ENCODE measurements around the gene SULT1A2.
A peak's percentile ranks its signal among the peaks of the same experiment; 100 is the strongest.
"Not testable (repeated sequence)": the region's sequence is repeated elsewhere in the genome, so short reads cannot be mapped to it uniquely, and the experiment has no call there.

Gene SULT1A2

DNA sequence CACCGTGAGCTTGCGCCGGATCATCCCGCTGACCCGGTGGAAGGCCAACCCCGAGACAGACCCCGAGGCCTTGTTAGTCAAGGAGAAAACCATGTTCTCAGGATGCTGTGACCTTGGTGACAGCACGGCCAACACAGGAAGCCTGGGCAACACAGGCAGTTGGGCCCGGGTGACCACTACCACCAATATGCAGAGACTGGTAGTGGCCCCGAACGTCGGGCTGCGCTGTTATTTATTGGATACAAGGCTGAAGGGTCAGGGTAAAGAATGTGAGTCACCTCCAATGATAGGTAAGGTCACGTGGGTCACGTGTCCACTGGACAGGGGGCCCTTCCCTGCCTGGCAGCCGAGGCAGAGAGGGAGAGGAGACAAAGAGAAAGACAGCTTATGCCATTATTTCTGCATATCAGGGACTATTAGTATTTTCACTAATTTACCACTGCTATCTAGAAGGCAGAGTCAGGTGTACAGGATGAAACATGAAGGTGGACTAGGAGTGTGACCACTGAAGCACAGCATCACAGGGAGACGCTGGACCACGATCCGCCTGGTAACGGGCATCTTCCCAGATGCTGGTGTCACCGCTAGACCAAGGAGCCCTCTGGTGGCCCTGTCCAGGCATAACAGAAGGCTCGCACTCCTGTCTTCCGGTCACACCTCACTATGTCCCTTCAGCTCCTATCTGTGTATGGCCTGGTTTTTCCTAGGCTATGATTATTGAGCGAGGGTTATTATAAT lies 18.8 kb upstream of the SULT1A2 start:
- H3K9me3 Mint-ChIP-seq; H3K27ac Mint-ChIP-seq; H3K36me3 Mint-ChIP-seq (ENCODE audit: low read depth); H3K27me3 Mint-ChIP-seq; H3K4me3 Mint-ChIP-seq; intact Hi-C loops (cut with micrococcal nuclease): not testable (repeated sequence)
- peaks cover 33% of the 10 kb centered on the region for H3K4me1 Mint-ChIP-seq (ENCODE audit: low read depth)

DNA sequence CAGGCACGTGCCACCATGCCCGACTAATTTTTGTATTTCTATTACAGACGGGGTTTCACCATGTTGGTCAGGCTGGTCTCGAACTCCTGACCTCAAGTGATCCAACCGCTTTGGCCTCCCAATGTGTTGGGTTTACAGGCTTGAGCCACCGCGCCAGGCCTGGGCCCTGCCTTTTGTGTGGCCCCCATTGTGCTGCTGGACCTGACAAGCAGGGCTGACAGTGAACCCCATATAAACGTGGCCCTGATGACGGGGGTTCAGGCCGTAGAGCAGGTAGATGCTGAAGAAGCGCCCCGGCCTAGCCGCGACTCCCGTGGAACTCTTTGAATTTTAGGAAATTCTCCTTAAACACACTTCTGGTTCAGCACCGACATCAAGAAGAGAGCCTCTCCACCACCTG lies 17.7 kb upstream of the SULT1A2 start:
- H3K4me3 Mint-ChIP-seq; H3K27ac Mint-ChIP-seq; H3K9me3 Mint-ChIP-seq; intact Hi-C loops (cut with micrococcal nuclease); H3K27me3 Mint-ChIP-seq; H3K36me3 Mint-ChIP-seq (ENCODE audit: low read depth): not testable (repeated sequence)
- peaks cover 43% of the 10 kb centered on the region for H3K4me1 Mint-ChIP-seq (ENCODE audit: low read depth)

DNA sequence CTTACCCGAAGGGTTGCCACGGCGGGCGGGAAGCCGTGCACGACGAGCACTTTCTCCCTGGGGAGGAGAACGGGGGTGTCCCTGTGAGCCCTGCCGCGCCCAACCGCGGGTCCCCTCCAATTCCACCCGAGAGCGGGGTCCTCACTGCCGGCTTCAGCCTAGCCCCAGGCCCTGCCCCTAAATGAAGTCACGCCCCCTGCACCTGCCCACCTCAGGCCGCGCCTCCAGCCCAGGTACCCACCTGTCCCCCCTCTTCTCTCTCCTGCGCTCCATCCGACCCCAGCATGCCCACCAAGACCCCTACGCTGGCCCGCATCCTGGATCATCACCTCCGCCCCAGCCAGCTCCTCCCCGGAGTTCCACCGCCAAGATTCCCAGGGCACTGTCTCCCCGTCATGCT lies 17.1 kb upstream of the SULT1A2 start:
- intact Hi-C loops (cut with micrococcal nuclease); H3K27me3 Mint-ChIP-seq; H3K4me3 Mint-ChIP-seq; H3K9me3 Mint-ChIP-seq; H3K27ac Mint-ChIP-seq; H3K36me3 Mint-ChIP-seq (ENCODE audit: low read depth): not testable (repeated sequence)
- peaks cover 49% of the 10 kb centered on the region for H3K4me1 Mint-ChIP-seq (ENCODE audit: low read depth)

DNA sequence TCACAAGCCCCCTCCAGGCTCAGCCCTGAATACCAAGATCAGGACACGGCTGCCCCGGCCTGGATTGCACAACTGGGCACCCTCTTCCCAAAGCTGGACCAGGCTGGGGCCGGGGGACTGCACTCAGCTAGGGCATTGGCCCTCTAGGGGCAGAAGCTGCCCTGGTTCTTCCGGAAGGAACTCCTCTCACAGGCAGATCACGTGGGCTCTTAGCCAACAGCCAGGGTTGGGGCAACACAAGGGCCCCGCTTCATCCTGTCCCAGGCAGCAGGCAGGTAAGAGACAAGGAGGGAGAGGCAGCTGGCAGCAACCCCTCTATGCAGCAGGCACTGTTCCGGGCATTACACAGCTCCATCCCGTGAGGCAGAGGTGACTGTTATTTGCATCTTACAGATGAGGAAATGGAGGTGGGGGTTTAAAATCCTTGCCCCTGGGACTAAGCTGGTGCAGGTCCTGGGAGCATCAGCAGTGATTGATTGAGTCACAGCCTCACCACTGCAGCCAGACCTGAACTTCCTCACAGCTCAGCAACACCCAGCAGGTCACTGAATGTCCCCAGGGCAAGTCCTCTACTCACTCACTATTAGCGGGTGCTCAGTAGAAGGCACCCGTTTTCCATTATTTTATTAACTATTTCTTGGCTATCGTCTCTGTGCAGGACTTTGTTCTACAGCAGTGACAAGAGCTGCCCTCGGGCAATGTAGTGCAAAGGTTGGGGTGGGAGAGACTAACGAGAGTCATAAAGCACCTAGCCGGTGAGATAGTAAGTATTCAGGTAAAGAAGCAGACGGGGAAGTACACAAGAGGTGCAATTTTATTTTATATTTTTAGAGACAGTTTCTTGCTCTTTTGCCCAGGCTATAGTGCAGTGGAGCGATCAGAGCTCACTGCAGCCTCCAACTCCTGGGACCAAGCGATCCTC lies 15.8 kb upstream of the SULT1A2 start:
- peaks cover 20% of the 10 kb centered on the region for H3K36me3 Mint-ChIP-seq (ENCODE audit: low read depth)
- intact Hi-C loops (cut with micrococcal nuclease); H3K4me3 Mint-ChIP-seq; H3K27me3 Mint-ChIP-seq; H3K27ac Mint-ChIP-seq; H3K9me3 Mint-ChIP-seq: not testable (repeated sequence)
- peaks cover 46% of the 10 kb centered on the region for H3K4me1 Mint-ChIP-seq (ENCODE audit: low read depth)

DNA sequence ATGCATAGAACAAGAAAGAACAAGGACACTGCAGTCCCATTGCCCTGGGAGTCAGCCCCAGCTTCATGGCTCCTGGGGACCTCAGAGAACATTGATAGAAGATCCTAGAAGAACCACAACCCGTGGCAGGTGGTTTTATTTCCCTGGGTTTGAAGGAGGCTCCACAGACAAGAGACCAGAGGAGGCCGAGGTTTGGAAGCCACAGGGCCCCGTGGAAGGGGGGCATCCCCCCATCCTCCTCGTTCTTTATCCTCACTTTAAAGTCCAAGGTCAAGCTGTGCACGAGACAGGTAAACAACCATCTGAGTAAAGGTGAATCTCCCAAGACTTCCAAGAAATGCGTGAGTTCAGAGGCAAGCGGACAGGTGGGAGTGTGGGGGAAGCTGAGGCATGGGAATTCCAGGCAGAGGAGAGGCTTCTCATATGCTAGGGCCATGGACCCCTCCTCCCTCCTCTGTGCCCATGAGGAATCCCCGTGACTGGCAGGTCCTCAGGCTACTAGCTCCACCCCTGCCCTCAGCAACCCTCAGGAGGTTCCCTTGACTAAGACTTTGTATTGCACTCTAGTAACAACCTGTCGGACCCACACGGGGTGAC lies 13.8 kb upstream of the SULT1A2 start:
- Mint-ChIP-seq H3K27ac (peak overlapping the region; percentile 77), H3K4me1 (ENCODE audit: low read depth) (peaks cover 32% of the 10 kb centered on the region), H3K36me3 (ENCODE audit: low read depth) (peaks cover 39% of the 10 kb centered on the region), H3K27me3 (no peaks in the 10 kb centered on the region), H3K4me3 (peak overlapping the region; percentile 57), H3K9me3 (no peaks in the 10 kb centered on the region)
- intact Hi-C loops (cut with micrococcal nuclease): no loop called here

DNA sequence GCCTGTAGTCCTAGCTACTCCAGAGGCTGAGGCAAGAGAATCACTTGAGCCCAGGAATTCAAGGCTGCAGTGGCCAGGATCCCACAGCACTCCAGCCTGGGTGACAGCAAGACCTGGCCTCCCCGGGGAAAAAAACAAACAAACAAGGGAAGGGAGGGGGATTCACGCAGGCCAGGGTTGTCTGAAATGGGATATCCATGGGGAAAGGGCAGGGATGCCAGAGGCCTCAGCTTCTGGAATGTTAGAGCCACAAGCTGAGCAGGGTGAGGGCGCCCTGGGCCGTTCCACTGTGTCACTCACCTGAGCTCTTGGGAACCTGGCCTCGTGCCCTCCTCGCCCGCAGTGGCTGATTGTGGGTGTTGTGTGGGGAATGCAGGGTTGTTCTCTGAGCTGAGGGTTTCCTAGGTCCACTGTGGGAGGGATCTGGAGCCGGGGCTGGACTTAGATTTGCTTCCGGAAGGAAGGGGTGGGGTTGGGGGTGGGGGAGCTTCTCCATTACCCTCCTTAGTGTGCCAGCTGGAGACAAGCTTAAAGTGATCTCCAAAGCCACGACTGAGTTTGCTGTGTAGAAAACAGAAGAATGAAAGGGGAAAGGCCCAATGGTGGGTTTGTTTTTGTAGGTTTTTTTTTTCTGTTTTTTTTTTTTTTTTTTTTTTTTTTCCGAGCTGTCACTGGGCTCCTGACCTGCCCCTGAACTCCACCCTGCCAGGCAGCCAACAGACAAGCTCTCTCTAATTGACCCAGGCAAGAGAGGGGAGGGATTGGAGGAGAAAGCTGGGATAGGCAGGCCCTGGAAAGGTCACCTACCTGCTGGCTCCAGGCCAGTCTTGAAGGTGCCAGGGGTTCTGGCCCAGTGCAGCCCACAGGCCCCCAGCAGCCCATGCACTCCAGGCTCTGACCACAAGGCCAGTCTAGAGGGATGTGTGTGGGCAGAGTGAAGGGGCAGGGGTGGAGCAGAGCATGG lies 13.1 kb upstream of the SULT1A2 start, which contains the start of gene SULT1A1:
Gene SULT1A1, minus strand, starts transcription at position 414 of the 964 bp plus-strand sequence. CDS start 1,189 bp downstream, outside the sequence.
- H3K4me1 Mint-ChIP-seq (ENCODE audit: low read depth): peaks cover 29% of the 10 kb centered on the region
- peak within 1 kb of the TSS; percentile 75 for H3K4me3 Mint-ChIP-seq
- H3K27ac Mint-ChIP-seq: peak within 1 kb of the TSS; percentile 77

DNA sequence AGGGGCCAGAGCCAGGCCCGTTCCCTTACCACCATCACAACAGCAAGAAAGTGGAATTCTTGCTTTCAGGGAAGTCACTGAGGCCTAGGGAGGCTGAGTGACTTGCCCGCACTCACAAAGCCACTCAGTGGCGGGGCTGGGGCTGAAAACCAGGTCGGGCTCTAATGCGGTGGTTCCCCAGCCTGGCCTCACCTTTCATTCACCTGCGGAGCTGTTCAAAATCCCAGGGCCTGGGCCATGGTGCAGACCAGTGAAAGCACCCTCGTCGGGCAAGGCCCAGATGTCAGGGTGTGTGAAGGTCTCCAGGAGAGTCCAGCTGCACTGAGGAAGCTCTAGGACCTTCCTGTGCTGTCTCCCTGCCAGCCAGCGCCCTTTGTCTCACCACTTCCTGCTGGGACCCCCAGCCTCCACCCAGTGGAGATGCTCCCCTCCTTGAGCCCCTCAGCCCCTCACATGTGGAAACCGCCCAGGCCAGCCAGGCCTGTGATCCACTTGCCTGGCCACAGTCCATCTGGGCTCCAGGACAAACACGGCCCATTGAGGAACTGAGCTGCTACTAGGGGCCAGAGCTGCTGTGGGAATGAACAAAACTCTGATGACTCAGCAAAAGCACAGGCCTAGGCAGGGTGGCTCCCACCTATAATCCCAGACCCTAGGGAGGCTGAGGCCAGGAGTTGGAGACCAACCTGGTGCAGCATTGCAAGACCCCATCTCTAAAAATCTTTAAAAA lies 12.2 kb upstream of the SULT1A2 start:
- Mint-ChIP-seq H3K27ac (peak overlapping the region; percentile 77), H3K4me3 (peak overlapping the region; percentile 75), H3K4me1 (ENCODE audit: low read depth) (peaks cover 29% of the 10 kb centered on the region), H3K36me3 (ENCODE audit: low read depth) (peaks cover 56% of the 10 kb centered on the region)
- intact Hi-C loops (cut with micrococcal nuclease); H3K9me3 Mint-ChIP-seq; H3K27me3 Mint-ChIP-seq: not testable (repeated sequence)

More for the DNA sequence above, 13.1 kb upstream of the SULT1A2 start, which contains the start of gene SULT1A1:
- Mint-ChIP-seq H3K9me3 (no peaks in the 10 kb centered on the region), H3K36me3 (ENCODE audit: low read depth) (peaks cover 47% of the 10 kb centered on the region), H3K27me3 (no peaks in the 10 kb centered on the region)
- intact Hi-C loops (cut with micrococcal nuclease): no loop called here

DNA sequence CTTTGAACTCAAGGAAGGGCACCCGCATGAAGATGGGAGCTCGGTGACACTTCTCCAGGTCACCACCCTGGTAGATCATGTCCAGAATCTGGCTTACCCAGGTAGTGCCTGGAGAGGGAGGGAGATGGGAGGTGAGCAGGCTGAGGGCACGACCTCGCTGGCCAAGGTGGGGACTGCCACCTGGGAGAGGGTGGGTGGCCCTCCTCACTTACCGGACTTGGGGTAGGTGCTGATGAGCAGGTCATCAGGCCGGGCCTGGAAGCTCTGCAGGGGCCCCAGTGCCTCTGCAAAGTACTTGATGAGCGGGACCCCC lies 11.6 kb upstream of the SULT1A2 start:
- H3K27me3 Mint-ChIP-seq; intact Hi-C loops (cut with micrococcal nuclease); H3K9me3 Mint-ChIP-seq; H3K27ac Mint-ChIP-seq; H3K4me3 Mint-ChIP-seq: not testable (repeated sequence)
- H3K4me1 Mint-ChIP-seq (ENCODE audit: low read depth): peaks cover 29% of the 10 kb centered on the region
- H3K36me3 Mint-ChIP-seq (ENCODE audit: low read depth): peaks cover 61% of the 10 kb centered on the region

DNA sequence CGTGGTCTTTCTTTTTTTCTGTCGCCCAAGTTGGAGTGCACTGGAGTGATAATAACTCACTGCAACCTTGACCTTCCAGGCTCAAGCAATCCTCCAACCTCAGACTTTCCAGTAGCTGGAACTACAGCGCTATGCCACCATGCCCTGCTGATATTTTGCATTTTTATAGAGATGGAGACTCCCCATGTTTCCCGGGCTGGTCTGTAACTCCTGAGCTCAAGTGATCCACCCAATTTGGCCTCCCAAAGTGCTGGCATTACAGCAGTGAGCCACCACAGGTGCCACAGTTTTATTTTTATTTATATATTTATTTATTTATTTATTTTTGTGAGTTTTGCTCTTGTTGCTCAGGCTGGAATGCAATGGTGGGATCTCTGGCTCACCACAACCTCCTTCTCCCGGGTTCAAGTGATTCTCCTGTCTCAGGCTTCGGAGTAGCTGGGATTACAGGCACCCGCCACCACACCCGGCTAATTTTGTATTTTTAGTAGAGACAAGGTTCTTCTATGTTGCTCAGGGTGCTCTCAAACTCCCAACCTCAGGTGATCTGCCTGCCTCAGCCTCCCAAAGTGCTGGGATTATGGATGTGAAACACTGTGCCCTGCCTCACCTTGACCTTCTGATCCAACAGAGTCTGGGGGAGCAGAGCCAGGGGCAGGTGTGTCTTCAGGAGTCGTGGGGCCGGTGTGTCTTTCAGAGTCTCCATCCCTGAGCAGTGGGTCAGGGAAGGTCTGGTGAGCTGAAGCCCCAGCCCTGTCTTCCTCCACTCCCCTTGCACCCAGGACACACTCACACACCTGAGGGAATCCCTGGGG lies 11.0 kb upstream of the SULT1A2 start:
- H3K9me3 Mint-ChIP-seq; H3K27me3 Mint-ChIP-seq; intact Hi-C loops (cut with micrococcal nuclease); H3K27ac Mint-ChIP-seq; H3K4me3 Mint-ChIP-seq: not testable (repeated sequence)
- Mint-ChIP-seq H3K36me3 (ENCODE audit: low read depth) (peaks cover 61% of the 10 kb centered on the region), H3K4me1 (ENCODE audit: low read depth) (peaks cover 29% of the 10 kb centered on the region)

DNA sequence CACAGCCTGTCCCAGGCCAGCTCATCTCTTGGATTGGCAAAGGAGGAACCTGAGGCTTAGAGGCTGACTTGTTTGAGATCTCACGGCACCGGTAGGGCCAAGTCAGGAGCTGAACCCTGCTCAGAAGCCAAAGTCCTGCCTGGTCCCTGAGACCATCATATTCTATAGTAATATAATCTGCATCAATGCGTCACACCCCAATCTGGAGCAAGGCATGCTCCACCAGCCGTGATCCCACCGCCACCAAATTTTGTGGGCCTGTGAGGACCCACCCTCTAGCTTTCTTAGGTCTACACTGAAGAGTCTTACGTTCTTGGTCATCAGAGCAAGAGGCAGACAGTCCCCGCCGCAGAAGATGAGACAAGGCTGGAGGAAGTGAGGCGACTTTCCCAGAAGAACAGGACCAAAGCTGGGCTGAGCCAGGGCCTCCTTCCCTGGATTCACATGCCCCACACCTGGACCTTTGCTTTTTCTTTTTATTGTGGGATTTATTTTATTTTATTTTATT lies 10.3 kb upstream of the SULT1A2 start:
- Mint-ChIP-seq H3K27ac (no peak overlapping the region), H3K36me3 (ENCODE audit: low read depth) (peaks cover 61% of the 10 kb centered on the region), H3K4me3 (no peak overlapping the region), H3K4me1 (ENCODE audit: low read depth) (peaks cover 29% of the 10 kb centered on the region), H3K9me3 (no peaks in the 10 kb centered on the region), H3K27me3 (no peaks in the 10 kb centered on the region)
- intact Hi-C loops (cut with micrococcal nuclease): no loop called here

DNA sequence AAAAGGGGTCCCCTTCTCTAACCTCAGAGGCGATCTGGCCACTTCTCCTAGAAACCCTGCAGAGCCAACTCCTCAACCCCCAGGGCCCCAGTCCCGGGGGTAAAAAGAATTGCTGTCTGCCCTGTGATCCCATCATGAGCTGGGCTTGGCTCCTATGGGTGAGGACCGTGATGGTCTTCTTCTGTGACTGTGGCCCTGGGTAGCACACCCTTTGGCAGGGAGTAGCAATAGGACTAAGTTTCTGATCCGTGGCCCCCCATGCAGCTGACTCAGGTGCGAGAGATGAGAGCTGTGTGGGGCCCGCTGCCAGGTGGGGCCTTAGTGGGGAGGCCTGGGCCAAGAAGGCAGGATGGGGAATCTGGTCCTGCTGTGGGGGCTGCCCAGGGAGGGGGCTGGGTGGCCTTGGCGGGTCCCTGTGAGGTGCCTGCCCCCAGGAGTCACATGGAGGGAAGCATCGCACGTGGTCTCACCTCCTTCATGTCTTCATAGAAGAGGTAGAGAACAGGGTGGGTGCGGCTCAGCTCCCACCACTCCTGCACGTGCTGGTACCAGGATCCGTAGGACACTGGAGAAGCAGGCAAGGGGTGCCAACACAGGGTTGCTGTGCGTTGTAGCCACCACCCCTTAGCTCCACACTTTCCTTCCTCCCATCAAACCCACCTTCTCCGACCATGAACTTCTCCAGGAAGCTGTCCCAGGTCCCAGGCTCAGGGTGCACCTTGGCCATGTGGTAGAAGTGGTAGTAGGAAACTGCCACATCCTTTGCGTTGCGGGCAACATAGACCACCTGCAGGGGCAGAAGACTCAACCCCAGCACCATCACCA lies 9.7 kb upstream of the SULT1A2 start:
- Mint-ChIP-seq H3K27me3 (peaks cover 1% of the 10 kb centered on the region), H3K27ac (no peak overlapping the region)
- intact Hi-C loops (cut with micrococcal nuclease): no loop called here

More for the DNA sequence above, 9.7 kb upstream of the SULT1A2 start:
- no peak overlapping the region for H3K4me3 Mint-ChIP-seq
- no peaks in the 10 kb centered on the region for H3K9me3 Mint-ChIP-seq
- H3K4me1 Mint-ChIP-seq (ENCODE audit: low read depth): peaks cover 29% of the 10 kb centered on the region
- H3K36me3 Mint-ChIP-seq (ENCODE audit: low read depth): peaks cover 61% of the 10 kb centered on the region
